HG02678 (cell line): ENCODE measurements around the gene ANKRD2.
"Not testable (repeated sequence)": the region's sequence is repeated elsewhere in the genome, so short reads cannot be mapped to it uniquely, and the experiment has no call there.

ENCODE experiments used
- ATAC-seq: cut with Tn5 transposase; IDR thresholded peaks from one replicate; pipeline ENCODE4 v1.9.1; 2021; ENCODE audit warnings: mild to moderate bottlenecking, moderate library complexity; ENCODE audit not compliant: unreplicated experiment

The ANKRD2 gene

GRCh38 chr10:97572214-97572989 lies at the start of gene ANKRD2:
Gene ANKRD2 (plus strand): TSS chr10:97572779. CDS start chr10:97572789, 10 bp downstream.
- no peak for ATAC-seq

DNA sequence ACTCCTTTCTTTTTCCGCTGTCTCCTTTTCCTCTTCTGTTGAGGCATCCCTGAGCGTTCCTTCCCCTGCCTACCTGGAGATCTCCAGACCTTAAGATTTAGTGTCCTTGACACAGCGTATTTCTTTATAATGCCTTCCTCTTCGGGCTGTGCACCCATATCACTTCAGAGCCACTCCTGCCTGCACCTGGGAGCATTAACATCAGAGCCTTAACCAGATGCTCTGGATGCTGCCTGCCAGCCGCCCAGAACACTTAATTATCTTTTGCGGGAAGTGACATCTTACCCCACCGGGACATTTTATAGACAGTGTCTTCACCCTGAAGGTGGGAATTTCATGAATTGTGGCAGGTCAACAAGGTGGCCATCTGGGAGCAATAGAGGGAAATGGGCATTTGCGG lies 49.6 kb upstream of the ANKRD2 start:
- no peak for ATAC-seq

GRCh38 chr10:97525086-97525485 lies 47.5 kb upstream of the ANKRD2 start:
- ATAC-seq = no peak

- no peak for ATAC-seq
These were observed 46.9 kb upstream of the ANKRD2 start for GRCh38 chr10:97525683-97526110.

DNA sequence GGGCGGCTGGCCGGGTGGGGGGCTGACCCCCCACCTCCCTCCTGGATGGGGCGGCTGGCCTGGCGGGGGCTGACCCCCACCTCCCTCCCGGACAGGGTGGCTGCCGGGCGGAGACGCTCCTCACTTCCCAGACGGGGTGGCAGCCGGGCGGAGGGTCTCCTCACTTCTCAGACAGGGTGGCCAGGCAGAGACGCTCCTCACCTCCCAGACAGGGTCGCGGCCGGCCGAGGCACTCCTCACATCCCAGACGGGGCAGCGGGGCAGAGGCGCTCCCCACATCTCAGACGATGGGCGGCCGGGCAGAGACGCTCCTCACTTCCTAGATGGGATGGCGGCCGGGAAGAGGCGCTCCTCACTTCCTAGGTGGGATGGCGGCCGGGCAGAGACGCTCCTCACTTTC lies 43.7 kb upstream of the ANKRD2 start:
- ATAC-seq = not testable (repeated sequence)

GRCh38 chr10:97529685-97530465 lies 42.7 kb upstream of the ANKRD2 start:
- ATAC-seq = no peak

DNA sequence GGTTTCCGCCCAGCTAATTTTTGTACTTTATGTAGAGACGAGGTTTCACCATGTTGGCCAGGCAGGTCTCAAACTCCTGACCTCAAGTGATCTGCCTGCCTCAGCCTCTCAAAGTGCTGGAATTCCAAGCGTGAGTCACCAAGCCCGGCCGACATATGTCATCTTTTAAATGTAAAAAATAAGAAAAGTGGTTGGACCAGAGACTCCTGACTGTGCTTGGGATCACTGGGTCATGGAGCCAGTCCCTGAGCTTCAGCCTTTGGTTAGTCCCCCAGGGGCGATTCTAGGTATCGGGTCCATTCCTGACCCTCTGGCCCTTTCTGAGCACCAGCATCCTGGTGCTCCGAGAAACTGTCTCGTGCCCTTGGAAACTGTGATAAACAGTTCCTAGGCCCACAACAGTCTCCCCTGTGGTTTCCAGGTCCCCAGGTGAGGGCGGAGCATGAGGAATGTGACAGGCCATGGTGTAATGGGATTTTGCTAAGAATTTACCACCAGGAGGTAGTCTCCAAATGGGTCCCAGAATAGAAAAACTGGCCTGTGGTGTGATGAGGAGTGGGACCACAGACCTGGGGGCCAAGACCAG lies 41.1 kb upstream of the ANKRD2 start:
- no peak for ATAC-seq

- ATAC-seq = no peak
These were observed 39.5 kb upstream of the ANKRD2 start for GRCh38 chr10:97532935-97533671.

GRCh38 chr10:97533888-97534287 lies 38.7 kb upstream of the ANKRD2 start:
- no peak for ATAC-seq

DNA sequence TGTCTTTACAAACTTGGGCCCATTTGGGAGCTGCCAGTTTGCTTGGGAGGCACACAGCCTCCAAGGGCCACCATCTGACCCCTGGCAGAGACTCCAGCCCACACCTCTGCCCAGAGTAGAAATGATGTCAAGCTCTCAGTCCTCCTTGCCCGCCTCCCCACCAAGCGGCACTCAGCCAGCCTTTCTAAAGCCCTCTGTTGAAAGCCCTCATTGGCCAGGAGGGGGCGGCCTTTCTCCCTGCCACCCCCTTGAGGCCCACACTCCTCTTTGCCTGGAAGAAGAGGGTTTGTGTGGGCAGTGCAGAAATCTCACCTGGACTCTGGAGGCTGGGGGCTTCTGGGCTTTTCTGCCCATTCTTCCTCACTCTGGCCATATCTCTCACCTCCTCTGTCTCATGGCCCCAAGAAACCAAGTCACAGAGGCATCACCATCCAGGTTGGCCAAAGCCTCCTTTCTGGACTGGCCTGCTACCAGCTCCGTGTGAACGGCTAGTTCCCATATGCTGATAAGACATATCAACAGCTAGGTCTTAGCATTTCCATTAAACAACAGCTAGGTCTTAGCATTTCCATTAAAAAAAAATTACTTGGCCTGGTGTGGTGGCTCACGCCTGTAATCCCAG lies 37.7 kb upstream of the ANKRD2 start:
- ATAC-seq = no peak

DNA sequence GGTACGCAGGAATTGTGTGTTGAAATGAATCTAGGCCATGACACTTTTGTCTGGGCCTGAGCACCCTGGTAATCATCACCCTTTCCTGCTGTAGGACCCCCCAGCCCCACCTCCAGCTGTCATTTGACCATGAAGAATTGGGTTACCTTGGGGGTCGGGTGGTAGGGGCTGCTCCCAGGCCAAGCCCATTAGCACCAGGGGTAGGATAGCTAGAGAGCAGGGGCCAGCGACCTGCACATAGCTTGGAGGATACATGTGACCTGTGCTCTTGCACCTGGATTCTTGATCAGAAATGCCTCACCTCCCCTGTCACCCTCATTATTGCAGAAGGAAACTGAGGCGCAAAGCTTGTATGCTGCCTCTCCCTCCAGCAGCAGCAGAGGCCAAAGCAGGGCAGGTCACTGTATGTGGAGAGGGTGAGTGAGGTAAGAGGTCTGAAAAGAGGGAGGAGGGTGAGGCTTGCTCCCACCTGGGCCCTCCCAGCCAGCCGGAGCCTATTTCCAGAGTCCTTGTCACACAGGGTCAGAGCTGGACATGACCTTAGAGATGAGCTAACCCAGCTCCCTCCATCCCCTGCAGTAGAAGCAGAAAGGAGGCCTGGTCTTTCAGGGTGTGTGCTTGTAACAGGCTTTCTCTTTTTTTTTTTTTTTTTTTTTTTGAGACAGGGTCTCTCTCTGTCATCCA lies 35.3 kb upstream of the ANKRD2 start:
- no peak for ATAC-seq

DNA sequence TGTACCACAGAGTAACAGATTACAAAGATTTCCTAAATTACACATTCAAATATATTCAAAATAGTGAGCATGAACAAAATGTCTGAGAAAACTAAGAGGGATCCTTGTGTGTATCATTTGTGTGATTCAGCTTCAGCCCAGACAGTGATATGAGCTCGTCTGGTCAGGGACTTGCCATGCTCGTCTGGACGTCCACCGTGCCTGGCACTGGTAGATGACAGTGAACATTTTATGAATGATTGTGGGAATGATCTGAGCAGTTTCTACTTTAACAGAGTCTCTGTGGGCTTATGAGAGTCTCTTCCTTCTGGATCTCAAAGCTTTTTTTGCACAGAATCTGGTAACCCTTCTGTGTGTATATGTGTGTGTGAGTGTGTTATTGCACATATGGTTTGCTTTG lies 34.2 kb upstream of the ANKRD2 start:
- ATAC-seq = no peak

- no peak for ATAC-seq
These were observed 33.7 kb upstream of the ANKRD2 start for GRCh38 chr10:97538839-97539238.

DNA sequence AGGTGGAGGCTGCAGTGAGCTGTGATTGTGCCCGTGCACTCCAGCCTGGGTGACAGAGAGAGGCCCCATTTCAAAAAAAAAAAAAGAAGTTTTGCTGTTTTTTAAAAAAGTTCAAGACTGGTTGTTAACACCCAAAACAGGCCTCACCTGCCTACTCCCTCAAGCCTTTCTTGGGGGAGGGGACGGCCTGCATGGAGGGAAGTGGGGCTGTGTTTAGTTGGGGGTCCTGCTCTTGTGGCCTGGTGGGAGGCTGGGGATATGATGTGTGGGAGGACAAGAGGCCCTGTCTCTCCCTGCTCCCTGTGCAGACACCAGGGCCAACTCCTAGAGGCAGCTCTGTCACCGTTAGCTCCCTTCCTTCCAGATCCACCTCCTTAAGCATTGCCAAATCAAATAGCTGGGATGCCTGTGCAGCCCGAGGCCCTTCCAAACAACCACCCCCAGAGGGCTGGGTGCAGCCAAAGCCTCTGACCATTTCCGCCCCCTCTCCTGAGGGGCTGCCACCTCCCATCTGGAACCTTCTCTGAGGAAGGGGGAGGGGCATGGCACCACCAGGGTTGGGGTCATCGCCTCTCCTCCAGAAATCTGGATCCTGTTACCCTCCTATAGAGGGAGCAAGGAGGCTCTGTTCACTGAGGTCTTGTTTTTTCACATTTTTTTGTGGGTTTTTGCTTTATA lies 32.9 kb upstream of the ANKRD2 start:
- no peak for ATAC-seq

GRCh38 chr10:97540669-97541500 lies 31.7 kb upstream of the ANKRD2 start:
- ATAC-seq = no peak

GRCh38 chr10:97542169-97543024 lies 30.2 kb upstream of the ANKRD2 start:
- ATAC-seq = no peak

DNA sequence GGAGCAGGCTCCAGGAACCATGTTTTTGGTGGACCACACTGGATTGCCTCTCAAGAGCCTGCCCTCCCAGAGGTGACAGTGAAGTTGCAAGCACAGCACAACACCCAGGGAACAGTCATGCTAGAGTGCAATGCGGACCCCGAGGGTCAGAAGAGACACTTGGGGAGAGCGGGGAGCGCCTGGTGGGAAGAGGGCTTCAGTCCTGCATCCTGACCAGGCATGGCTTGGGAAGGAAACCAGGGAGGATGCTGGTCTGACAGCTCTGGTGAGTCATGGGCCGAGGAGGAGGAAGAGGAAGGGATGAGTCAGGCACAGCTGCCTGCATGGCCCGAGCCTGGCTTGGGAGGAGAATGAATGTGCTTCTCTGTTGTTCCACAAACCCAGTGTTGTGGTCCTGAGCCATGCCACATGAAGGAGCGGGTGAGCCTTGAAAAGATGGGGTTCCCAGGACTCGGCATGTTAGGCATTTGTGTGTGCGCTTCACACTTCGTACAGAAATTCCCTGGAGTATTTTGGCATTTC lies 29.5 kb upstream of the ANKRD2 start:
- no peak for ATAC-seq
